Left lobe of liver (tissue), 2 donors: ENCODE measurements around the gene CREG2. TPM values are rescaled to one million over a fixed set of nuclear protein-coding genes. Genes with fewer than 3 reads are reported as not detected.
A peak's percentile ranks its signal among the peaks of the same experiment; 100 is the strongest.

ENCODE experiments used
- ATAC-seq: fragments of 200-7000 bp; cut with Tn5 transposase; one replicate; pipeline ENCODE4 v1.9.1; 2020; ENCODE audit warnings: mild to moderate bottlenecking, moderate library complexity
- DNase-seq: peaks from one replicate; pipeline ENCODE4 v3.0.0-alpha.2; 2020; ENCODE audit warnings: low spot score
- total RNA-seq: library from RNA; stranded (reverse); gene quantifications from one replicate; pipeline ENCODE4 v1.2.1, GENCODE V29; 2021
- donor health status: DM: no; HTN: no; CAD: no; lungs with moderate emphysema.
- donor health status: DM: no; HTN: yes; CAD: no.

The CREG2 gene
- total RNA-seq, 1 donor from 2014 or later: not detected

GRCh38 chr2:101410114-101410513 is 22.8 kb upstream of the CREG2 start:
- ATAC-seq (no peak), DNase-seq (no peak)

- no peak for ATAC-seq
- DNase-seq: no peak
Measured at GRCh38 chr2:101409699-101410098, 22.4 kb upstream of the CREG2 start.

DNA sequence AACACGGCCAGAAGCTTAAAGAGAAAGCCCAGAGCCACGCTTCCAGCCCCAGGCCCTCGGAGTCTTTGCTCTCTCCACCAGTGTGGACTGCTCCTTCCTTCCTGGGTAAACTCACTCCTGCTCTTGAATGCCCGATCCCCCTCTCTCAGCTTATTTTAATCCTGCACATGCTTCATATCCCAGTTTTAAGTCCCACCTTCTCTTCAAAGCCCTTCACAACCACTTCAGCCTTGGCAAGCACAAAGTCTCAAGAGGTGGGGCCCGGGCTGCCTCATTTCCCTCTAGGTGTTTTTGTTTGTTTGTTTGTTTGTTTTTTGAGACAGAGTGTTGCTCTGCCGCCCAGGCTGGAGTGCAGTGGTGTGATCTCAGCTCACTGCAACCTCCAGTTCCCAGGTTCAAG is 21.6 kb upstream of the CREG2 start:
- DNase-seq (no peak), ATAC-seq (no peak)

DNA sequence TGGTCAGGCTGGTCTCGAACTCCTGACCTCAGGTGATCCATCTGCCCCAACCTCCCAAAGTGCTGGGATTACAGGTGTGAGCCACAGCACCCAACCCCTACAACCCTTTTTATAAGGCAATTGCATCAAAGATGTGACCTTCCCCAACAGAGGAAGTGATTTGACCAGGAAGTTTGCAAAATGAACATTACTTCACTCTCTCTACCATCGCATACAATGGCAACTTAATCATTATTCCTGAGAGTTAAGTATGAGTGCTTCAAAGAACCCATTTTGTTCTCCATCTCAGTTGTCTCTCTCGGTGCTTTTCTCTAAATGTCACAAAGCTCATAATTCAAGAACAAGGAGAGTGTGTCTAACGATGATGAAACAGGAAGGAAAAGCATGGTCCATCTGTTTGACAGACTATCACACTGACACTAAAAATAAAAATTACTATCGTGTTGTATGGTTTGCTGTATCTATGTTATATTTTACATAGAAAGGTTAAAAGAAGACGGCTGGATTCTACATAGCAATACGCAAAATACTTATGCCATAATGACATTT is 18.1 kb upstream of the CREG2 start:
- no peak for DNase-seq
- ATAC-seq: no peak

GRCh38 chr2:101403745-101404144 is 16.4 kb upstream of the CREG2 start:
- DNase-seq (no peak), ATAC-seq (no peak)

DNA sequence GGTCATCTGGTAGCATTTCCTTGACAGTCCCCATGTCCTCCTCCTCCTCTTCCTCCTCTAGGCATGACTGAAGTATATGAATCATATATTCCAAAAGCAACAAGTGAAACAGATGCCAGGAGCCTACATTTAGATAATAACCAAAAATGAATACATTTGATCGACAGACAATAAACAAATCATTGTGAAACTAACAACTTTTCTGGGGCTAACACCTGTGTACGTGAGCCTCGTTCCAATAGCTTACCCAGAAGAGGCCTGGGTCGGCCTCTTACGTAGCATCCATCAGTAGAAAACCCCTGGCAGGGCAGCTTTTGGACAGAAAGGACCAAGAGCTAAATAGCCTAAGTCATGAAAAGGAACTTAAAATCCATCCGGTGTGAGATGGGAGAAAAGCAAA is 15.3 kb upstream of the CREG2 start:
- no peak for ATAC-seq
- no peak for DNase-seq

DNA sequence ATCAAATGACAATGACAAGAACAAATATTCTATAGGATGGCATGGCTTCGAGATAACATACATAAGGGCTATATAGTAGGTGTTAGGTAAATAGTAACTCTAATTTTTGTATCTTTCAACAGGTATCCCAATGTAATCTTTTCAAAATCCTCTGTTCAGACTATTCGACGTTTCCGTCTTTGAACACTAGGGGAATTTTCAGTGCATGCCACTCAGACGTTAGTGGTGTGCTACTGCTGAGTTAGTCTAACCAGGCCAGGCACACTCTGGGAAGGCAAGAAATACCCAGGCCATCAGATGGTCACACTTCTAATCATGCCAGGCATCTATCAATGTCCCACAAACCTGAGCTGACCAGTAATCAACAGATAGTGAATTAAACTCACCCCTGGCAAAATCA is 14.6 kb upstream of the CREG2 start:
- DNase-seq (no peak), ATAC-seq (no peak)

DNA sequence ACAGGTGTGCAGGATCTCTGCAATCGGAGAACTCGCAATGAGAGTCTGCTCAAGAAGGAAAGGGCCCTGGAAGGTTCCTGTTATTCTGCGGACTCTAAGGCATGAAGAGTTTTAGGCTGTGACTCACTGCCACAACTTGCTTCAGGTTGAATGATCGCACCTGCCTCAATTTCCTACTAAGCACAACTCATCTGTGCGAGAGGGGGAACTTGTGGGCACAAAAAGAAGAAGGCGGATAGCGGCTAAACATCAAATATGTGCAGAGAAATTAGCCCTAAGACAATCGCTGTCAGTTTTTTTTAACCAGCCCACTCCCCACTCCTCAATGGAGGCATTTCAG is 14.0 kb upstream of the CREG2 start:
- ATAC-seq (no peak), DNase-seq (no peak)

- ATAC-seq (no peak), DNase-seq (no peak)
Measured at GRCh38 chr2:101400506-101401325, 13.4 kb upstream of the CREG2 start.

DNA sequence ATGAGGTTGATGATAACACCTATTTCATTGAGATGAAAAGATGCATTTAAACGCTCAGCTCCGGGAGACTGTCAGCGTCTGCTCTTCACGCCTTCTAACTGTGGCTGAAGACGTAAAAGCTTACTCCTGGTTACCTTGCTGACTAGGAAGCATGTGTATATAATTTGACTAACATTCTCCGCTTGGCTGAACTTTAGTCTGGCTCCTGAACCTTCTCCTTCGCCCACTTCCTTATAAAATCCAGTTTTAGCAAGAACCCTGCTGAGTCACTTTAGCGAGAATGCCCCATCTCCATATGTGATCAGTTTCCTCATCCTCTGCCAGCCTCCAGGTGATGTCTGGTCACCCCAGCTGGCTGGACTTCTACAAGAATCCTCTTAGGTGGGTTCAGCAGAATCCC is 12.7 kb upstream of the CREG2 start:
- ATAC-seq (no peak), DNase-seq (no peak)

- DNase-seq (no peak), ATAC-seq (no peak)
Measured at GRCh38 chr2:101399021-101399799, 11.9 kb upstream of the CREG2 start.

DNA sequence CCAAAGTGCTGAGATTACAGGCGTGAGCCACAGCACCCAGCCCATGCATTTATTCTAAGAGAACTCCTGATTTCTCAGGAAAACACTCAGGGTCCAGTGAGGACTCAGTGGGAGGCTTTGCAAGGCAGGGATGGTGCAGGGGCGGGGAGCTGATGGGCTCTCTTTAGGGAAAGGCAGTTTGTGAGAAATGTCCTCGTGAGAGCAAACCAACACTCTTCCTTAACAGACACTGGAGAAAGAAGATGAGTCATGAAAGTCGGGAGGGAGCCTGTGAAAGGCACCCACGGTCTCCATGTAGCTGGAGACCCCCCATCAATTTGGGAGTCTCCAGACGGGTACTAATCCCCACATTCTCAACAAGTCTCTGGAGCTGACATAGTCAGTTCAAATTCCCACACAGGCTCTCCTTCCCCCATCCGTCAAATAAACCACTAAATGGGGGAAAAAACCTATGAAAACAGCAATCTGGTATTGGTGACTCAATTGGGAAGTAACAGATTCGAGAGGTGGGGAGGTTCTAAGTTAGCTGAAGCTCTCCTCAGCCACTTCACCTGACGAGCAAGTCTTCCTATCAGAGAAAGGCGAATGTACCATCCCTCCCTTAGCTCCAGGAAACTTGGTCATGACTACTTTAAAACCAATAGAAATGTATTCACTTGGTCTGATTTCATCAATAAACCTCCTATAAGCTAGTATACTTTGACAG is 11.0 kb upstream of the CREG2 start:
- ATAC-seq (no peak), DNase-seq (no peak)

DNA sequence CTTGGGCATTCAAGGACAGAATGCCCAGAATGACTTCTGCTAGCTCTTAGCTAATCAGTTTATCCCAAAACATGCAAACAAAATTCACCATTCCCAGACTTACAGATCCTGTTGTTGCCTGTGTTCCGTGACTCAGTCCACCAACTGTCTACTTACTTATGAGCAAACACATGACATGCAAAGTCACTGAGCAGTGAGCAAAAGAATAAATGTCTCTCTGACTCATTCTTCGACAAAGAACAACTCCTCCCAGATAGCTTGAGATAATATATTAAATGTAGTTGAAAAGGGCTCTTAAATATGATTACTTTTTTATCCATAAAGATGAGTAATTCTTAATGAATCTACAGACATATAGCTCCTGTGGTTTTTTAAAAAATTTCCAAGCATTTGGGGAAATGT is 9.0 kb upstream of the CREG2 start:
- DNase-seq: no peak
- ATAC-seq: no peak

DNA sequence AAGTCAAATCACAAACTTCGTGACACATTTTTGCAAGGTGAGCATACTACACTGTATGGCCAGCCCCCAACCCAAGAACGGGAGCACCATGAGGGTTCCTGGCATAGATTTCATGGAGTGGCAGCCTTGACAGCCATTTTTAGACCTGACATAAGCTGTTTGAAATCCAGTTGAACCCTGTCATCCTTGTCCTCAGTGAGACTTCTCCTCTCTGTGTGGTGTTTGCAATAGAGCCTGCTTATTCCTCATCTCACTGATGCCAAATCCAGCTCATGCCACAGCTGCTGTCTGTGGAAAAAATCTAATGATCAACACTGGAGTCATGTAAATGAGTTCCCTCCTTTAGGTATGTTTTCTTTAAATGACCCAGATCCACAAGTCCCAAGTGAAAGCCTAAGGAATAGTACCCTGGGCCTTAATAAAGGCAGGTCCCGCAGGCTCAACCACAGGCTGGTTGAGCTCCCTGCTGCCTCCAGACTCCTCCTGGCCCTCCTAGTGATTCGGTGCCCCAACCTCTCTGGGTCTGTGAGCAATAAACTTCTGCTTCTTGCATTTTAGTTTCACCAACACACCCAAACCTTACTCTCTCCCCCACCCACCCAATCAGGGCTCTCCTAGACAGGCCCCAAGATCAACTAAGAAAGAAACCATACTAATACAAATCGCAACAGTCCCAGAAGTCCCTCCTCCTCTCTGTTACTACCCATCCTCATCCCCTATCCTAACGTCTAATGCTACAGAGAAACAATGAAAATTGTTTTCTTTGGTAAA is 8.4 kb upstream of the CREG2 start:
- DNase-seq (no peak), ATAC-seq (no peak)

DNA sequence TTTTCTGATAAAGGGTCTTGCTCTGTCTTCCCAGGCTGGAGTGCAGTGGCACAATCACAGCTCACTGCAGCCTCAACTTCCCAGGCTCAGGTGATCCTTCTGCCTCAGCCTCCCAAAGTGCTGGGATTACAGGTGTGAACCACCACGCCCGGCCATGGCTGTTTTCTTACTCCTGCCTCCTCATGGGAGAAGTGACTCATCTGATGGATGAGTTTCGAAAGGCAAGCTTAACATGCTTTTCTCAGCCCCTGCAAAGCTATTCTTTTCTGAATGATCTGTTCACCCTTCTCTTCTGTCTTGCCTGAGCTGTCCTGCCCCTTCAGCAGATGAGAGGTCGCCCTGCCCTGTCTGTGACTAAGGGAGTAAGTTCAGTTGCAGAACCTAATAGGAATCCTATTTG is 929 bp upstream of the CREG2 start:
- no peak for ATAC-seq
- no peak for DNase-seq

DNA sequence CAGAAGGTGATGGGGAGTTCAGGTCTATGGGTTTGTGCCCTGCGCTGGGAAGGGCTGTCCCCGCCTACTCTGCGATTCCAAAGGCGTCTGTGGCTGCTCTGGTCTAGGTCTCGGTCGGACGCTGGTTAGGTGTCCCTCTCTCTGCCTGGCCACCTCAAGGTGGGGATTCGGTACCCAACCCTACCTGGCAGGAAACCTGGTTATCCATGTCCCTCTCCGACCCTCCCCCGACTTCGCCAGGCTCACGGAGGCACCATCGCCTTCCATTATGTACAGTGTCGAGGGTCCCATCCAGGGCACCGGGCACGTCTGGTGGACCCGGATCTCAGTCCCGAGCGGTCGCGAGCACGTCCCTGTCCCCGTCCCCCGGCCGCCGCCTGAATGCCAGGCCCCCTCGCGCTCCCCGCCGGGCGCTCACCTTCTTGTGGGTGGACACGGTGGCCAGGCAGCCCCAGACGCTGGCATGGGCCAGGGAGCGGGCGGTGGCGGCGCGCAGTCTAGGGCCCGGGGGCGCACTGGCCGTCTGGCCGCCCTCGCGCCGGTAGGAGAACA is 628 bp downstream of the CREG2 start:
- peak; percentile 45 for ATAC-seq
- no peak for DNase-seq

GRCh38 chr2:101383016-101383541 is 4.2 kb downstream of the CREG2 start:
- ATAC-seq (no peak), DNase-seq (no peak)

GRCh38 chr2:101382442-101382841 is 4.9 kb downstream of the CREG2 start:
- DNase-seq (no peak), ATAC-seq (no peak)

GRCh38 chr2:101380376-101380775 is 6.9 kb downstream of the CREG2 start:
- DNase-seq: no peak
- no peak for ATAC-seq

GRCh38 chr2:101379091-101379490 is 8.2 kb downstream of the CREG2 start:
- DNase-seq (no peak), ATAC-seq (no peak)
